SU-DHL-6 (cell line): Measurements from ENCODE around the gene PCDHB9.
"Not testable (repeated sequence)": the region's sequence is repeated elsewhere in the genome, so short reads cannot be mapped to it uniquely, and the experiment has no call there.

ENCODE experiments used
- EZH2phosphoT487 ChIP-seq: fragments of 200-600 bp; sonication (generic), shearing (Covaris generic); conservative IDR thresholded peaks from 2 replicates; pipeline ENCODE4 v1.6.1; 2018; ENCODE audit warnings: mild to moderate bottlenecking, antibody characterized with exemption, low read length, moderate library complexity, mixed read lengths
- TF ChIP-seq, protein P1 (sequence below): fragments of 200-600 bp; sonication (generic); IDR thresholded peaks from one replicate; pipeline ENCODE4 v1.5.1; 2017; ENCODE audit warnings: antibody characterized with exemption, mild to moderate bottlenecking, low read length, moderate library complexity; ENCODE audit not compliant: insufficient read depth, poor library complexity, severe bottlenecking

DNA sequence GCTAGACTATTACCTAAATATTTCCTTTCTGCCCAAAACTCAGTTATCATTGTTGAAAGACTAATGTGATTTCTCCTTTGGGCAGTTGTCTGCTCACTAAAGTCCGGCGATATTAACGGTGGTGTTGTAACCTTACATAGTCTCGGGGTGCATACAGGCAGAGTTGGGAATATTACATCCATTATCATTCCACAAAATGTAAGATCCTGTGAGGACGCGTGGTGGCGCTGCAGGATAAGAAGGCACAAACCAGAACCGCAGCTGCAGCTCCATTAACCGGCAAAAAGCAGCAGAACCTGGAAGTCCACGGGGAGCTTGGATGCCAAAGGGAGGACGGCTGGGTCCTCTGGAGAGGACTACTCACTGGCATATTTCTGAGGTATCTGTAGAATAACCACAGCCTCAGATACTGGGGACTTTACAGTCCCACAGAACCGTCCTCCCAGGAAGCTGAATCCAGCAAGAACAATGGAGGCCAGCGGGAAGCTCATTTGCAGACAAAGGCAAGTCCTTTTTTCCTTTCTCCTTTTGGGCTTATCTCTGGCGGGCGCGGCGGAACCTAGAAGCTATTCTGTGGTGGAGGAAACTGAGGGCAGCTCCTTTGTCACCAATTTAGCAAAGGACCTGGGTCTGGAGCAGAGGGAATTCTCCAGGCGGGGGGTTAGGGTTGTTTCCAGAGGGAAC lies 26.8 kb downstream of the PCDHB9 start, which contains the start of gene PCDHB13:
- TF ChIP-seq, protein P1, sequence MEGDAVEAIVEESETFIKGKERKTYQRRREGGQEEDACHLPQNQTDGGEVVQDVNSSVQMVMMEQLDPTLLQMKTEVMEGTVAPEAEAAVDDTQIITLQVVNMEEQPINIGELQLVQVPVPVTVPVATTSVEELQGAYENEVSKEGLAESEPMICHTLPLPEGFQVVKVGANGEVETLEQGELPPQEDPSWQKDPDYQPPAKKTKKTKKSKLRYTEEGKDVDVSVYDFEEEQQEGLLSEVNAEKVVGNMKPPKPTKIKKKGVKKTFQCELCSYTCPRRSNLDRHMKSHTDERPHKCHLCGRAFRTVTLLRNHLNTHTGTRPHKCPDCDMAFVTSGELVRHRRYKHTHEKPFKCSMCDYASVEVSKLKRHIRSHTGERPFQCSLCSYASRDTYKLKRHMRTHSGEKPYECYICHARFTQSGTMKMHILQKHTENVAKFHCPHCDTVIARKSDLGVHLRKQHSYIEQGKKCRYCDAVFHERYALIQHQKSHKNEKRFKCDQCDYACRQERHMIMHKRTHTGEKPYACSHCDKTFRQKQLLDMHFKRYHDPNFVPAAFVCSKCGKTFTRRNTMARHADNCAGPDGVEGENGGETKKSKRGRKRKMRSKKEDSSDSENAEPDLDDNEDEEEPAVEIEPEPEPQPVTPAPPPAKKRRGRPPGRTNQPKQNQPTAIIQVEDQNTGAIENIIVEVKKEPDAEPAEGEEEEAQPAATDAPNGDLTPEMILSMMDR = not testable (repeated sequence)
- not testable (repeated sequence) for TF ChIP-seq EZH2phosphoT487
